Ishikawa (cell line): ENCODE measurements around the gene LGI2.

Experiments
- CEBPB ChIP-seq: IDR thresholded peaks from 2 replicates; pipeline ENCODE4 v1.6.1; 2012
- CREB1 ChIP-seq: IDR thresholded peaks from 2 replicates; pipeline ENCODE4 v1.6.1; 2012; ENCODE audit warnings: low read depth
- EGR1 ChIP-seq: IDR thresholded peaks from 2 replicates; pipeline ENCODE4 v1.6.1; 2012
- EP300 ChIP-seq: IDR thresholded peaks from 2 replicates; pipeline ENCODE4 v1.6.1; 2012; ENCODE audit warnings: borderline replicate concordance
- FOXM1 ChIP-seq: IDR thresholded peaks from 2 replicates; pipeline ENCODE4 v1.6.1; 2012; ENCODE audit warnings: low read depth, borderline replicate concordance
- NFIC ChIP-seq: IDR thresholded peaks from 2 replicates; pipeline ENCODE4 v1.6.1; 2012
- RAD21 ChIP-seq: IDR thresholded peaks from 2 replicates; pipeline ENCODE4 v1.6.1; 2012; ENCODE audit warnings: low read depth
- TAF1 ChIP-seq: IDR thresholded peaks from 2 replicates; pipeline ENCODE4 v1.6.1; 2012; ENCODE audit warnings: low read depth, mild to moderate bottlenecking
- TCF12 ChIP-seq: IDR thresholded peaks from 2 replicates; pipeline ENCODE4 v1.6.1; 2012; ENCODE audit warnings: low read depth
- TEAD4 ChIP-seq: IDR thresholded peaks from 2 replicates; pipeline ENCODE4 v1.6.1; 2012
- USF1 ChIP-seq: IDR thresholded peaks from 2 replicates; pipeline ENCODE4 v1.6.1; 2012
- YY1 ChIP-seq: IDR thresholded peaks from 2 replicates; pipeline ENCODE4 v1.6.1; 2012; ENCODE audit warnings: low read depth
- ZBTB7A ChIP-seq: IDR thresholded peaks from 2 replicates; pipeline ENCODE4 v1.6.1; 2012; ENCODE audit warnings: low read depth
- TF ChIP-seq, protein P1 (sequence below): IDR thresholded peaks from 2 replicates; pipeline ENCODE4 v1.6.1; 2012; ENCODE audit warnings: low read depth, mild to moderate bottlenecking
- TF ChIP-seq, protein P2 (sequence below): IDR thresholded peaks from 2 replicates; pipeline ENCODE4 v1.6.1; 2012

The LGI2 gene

DNA sequence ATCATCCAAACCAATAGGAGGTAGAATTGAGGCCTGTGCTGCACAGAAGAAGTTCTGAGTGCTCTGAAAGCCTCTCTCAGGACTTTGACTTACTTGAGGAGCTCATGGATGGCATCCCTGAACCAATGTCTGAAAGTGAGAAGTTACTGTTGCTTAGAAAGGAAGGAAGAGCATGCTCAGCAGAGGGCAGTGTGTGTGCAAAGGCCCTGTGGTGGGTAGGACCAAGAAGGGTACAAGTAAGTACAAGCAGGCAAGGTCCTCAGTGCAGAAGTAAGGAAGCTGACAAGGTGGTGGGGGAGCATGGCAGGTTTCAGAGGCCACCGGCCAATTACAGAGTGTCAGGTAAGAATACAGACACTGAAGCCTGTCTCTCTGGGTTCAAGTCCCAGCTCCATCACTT, 31.4 kb upstream of the LGI2 start:
- TF ChIP-seq, protein P1, sequence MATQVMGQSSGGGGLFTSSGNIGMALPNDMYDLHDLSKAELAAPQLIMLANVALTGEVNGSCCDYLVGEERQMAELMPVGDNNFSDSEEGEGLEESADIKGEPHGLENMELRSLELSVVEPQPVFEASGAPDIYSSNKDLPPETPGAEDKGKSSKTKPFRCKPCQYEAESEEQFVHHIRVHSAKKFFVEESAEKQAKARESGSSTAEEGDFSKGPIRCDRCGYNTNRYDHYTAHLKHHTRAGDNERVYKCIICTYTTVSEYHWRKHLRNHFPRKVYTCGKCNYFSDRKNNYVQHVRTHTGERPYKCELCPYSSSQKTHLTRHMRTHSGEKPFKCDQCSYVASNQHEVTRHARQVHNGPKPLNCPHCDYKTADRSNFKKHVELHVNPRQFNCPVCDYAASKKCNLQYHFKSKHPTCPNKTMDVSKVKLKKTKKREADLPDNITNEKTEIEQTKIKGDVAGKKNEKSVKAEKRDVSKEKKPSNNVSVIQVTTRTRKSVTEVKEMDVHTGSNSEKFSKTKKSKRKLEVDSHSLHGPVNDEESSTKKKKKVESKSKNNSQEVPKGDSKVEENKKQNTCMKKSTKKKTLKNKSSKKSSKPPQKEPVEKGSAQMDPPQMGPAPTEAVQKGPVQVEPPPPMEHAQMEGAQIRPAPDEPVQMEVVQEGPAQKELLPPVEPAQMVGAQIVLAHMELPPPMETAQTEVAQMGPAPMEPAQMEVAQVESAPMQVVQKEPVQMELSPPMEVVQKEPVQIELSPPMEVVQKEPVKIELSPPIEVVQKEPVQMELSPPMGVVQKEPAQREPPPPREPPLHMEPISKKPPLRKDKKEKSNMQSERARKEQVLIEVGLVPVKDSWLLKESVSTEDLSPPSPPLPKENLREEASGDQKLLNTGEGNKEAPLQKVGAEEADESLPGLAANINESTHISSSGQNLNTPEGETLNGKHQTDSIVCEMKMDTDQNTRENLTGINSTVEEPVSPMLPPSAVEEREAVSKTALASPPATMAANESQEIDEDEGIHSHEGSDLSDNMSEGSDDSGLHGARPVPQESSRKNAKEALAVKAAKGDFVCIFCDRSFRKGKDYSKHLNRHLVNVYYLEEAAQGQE, result no peak
- TF ChIP-seq ZBTB7A, result no peak

DNA sequence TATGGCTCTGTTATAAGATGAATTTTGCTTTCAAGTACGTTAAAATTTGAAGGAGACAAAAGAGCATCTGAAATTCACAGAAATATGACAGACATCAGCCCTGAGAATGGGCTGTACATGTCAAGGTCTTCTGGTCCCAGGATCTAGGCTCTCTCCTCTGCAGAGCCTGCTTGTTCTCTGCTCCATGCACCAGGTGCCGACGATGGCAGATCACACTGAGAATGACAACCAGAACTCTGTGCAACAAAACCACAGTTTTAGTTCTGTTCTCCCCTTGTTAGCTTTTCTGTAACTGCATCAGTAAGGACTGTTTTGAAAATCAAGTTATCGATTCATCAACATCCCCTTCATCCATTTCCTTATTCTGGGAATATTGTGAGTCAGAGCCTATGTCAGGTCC, 30.9 kb upstream of the LGI2 start:
- TF ChIP-seq ZBTB7A (no peak), TEAD4 (no peak), CREB1 (no peak), EP300 (no peak), TCF12 (no peak), USF1 (no peak), CEBPB (no peak), TAF1 (no peak), NFIC (no peak), EGR1 (no peak), YY1 (no peak), FOXM1 (no peak), RAD21 (no peak)
- TF ChIP-seq, protein P2, sequence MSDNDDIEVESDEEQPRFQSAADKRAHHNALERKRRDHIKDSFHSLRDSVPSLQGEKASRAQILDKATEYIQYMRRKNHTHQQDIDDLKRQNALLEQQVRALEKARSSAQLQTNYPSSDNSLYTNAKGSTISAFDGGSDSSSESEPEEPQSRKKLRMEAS, result no peak
- TF ChIP-seq, protein P1, result no peak

DNA sequence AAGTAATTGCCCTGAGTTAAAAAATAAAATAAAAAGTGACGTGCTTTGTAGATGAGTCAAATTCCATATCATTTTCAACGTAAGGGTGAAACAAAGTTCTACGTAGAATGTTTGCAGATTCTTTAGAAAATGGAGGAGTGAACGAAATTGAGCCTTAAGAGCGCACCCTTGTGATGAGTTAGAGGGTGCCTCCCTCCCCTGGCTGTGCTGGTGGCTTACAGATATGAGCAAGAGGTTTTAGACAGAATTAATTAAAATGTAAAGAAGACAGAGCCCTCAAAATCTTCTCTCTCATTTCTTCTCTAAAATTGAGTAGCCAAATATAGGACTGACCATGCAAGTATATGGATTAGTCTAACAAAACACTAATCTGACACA, 30.2 kb upstream of the LGI2 start:
- no peak for TF ChIP-seq USF1
- TF ChIP-seq EP300, result no peak
- no peak for TF ChIP-seq CREB1
- TF ChIP-seq, protein P2, result no peak
- TF ChIP-seq, protein P1, result no peak
- TF ChIP-seq TEAD4, result no peak
- no peak for TF ChIP-seq YY1
- TF ChIP-seq EGR1, result no peak
- TF ChIP-seq NFIC, result no peak
- no peak for TF ChIP-seq TCF12
- no peak for TF ChIP-seq ZBTB7A
- no peak for TF ChIP-seq TAF1
- no peak for TF ChIP-seq RAD21
- TF ChIP-seq CEBPB, result no peak

DNA sequence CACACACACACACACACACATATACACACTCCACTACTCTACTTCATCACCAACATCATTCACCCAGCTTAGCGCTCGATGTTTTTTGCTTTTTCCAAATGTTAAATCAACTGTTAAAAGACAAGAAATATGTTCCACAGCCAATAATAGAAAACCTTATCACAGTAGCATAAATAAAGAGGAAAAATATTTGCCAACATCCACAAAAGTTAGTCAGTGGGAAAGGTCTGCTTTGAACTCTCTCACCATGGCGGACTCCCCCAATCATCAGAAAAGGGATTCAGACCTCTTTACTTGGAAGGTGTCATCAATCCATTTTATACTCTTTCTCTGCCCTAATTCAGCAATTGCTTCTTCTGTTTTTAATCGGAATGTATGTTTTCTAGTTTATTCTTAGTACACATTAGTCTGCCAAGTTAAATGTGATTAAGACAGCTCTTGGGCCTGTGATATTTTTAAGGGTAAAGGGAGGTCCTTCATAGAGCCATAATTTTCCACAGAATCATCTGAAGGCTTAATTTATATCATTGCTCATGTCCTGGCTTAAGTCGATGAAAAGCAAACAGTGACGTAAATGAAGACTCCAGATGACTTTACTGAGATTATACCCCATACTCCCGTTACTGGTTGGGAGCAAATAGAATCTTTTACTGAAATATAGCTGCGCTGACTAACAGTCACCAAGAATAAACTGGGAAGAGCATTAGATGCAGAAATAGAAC, 29.7 kb upstream of the LGI2 start:
- no peak for TF ChIP-seq CEBPB
- TF ChIP-seq RAD21, result no peak
- TF ChIP-seq, protein P2, result no peak
- TF ChIP-seq EGR1, result no peak
- TF ChIP-seq, protein P1, result no peak
- TF ChIP-seq CREB1, result no peak
- TF ChIP-seq NFIC, result no peak
- TF ChIP-seq TCF12, result no peak
- no peak for TF ChIP-seq ZBTB7A
- no peak for TF ChIP-seq YY1
- TF ChIP-seq TEAD4, result no peak
- TF ChIP-seq TAF1, result no peak
- TF ChIP-seq FOXM1, result no peak
- TF ChIP-seq EP300, result no peak
- TF ChIP-seq USF1, result no peak
